ENCODE measurements around the gene STARD5. TPM values are rescaled to one million over a fixed set of nuclear protein-coding genes. Genes with fewer than 3 reads are reported as not detected.
"Not testable (repeated sequence)": the region's sequence is repeated elsewhere in the genome, so short reads cannot be mapped to it uniquely, and the experiment has no call there.

Gene STARD5
- polyA plus RNA-seq: 8.4 TPM

- peaks cover 3% of the 10 kb centered on the region for H3K36me3 Mint-ChIP-seq
- H3K4me3 Mint-ChIP-seq: peak within 1 kb of the TSS; percentile 92 to 100 (median 98)
- no peaks in the 10 kb centered on the region for H3K9me3 Mint-ChIP-seq
- peak within 1 kb of the TSS; percentile 84 to 95 (median 93) for H3K27ac Mint-ChIP-seq
- H3K4me1 Mint-ChIP-seq: peaks cover 19 to 31% (median 26%) of the 10 kb centered on the region in 3 donors
- H3K27me3 Mint-ChIP-seq: no peaks in the 10 kb centered on the region
These were observed at the start of gene STARD5 for GRCh38 chr15:81323944-81324881. TSS of gene STARD5 (minus strand) at chr15:81324141. CDS start at chr15:81324099, 42 bp downstream.

DNA sequence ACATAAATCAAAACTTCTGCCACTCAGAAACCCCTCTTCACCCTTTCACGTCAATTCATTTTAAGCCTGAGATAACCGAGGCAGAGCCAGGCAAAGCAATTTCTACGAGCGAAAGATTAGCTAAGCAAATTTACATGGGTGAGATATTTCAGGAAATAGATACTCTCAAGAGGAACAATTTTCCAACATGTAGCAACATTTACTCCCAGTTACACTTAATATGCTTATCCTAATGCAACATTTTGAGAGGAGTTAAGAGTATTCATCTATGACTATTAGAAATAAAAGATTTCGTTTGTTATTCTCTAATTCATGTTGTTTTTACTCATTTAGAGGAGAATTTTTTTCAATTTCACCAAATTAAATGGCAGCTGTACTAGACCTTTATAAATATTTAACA lies 49.2 kb upstream of the STARD5 start:
- Mint-ChIP-seq H3K27ac (no peak overlapping the region), H3K9me3 (no peaks in the 10 kb centered on the region), H3K36me3 (peaks cover 3% of the 10 kb centered on the region), H3K27me3 (no peaks in the 10 kb centered on the region), H3K4me3 (no peak overlapping the region), H3K4me1 (no peaks in the 10 kb centered on the region)

GRCh38 chr15:81372575-81372974 lies 48.6 kb upstream of the STARD5 start:
- no peaks in the 10 kb centered on the region for H3K4me1 Mint-ChIP-seq

GRCh38 chr15:81363718-81364500 lies 40.0 kb upstream of the STARD5 start:
- Mint-ChIP-seq H3K4me1 (peaks cover 0 to 1% (median 0%) of the 10 kb centered on the region in 3 donors), H3K36me3 (peaks cover 6% of the 10 kb centered on the region), H3K4me3 (no peak overlapping the region), H3K27ac (no peak overlapping the region), H3K27me3 (peaks cover 2% of the 10 kb centered on the region), H3K9me3 (no peaks in the 10 kb centered on the region)

More at GRCh38 chr15:81372575-81372974, 48.6 kb upstream of the STARD5 start:
- no peaks in the 10 kb centered on the region for H3K9me3 Mint-ChIP-seq
- H3K4me3 Mint-ChIP-seq: no peak overlapping the region
- no peaks in the 10 kb centered on the region for H3K27me3 Mint-ChIP-seq
- H3K36me3 Mint-ChIP-seq: peaks cover 3% of the 10 kb centered on the region
- no peak overlapping the region for H3K27ac Mint-ChIP-seq

DNA sequence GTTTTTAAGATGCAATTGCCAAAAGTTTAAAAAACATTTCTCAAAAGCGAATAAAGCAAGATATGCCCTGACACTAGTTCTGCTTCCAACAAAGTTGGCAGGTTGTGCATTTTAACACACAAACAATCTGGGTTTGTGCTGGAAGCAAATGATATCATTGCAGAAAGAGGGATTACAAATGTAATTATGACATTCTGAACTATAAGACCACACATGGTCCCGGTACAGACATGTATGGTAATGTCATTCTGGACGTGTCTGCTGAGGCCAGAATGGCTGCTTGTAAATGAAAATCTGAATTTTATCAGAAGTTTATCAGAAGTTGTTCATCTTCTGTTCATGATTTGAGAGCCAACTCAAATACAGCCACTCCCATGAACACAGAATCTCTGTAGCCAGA lies 39.3 kb upstream of the STARD5 start:
- no peak overlapping the region for H3K27ac Mint-ChIP-seq

GRCh38 chr15:81362790-81363189 lies 38.8 kb upstream of the STARD5 start:
- Mint-ChIP-seq H3K27ac (no peak overlapping the region), H3K27me3 (peaks cover 2% of the 10 kb centered on the region), H3K4me3 (no peak overlapping the region), H3K4me1 (peaks cover 0 to 1% (median 0%) of the 10 kb centered on the region in 3 donors), H3K36me3 (peaks cover 6% of the 10 kb centered on the region), H3K9me3 (no peaks in the 10 kb centered on the region)

More for the DNA sequence above, 39.3 kb upstream of the STARD5 start:
- H3K9me3 Mint-ChIP-seq: no peaks in the 10 kb centered on the region
- H3K4me3 Mint-ChIP-seq: no peak overlapping the region
- peaks cover 2% of the 10 kb centered on the region for H3K27me3 Mint-ChIP-seq
- H3K36me3 Mint-ChIP-seq: peaks cover 6% of the 10 kb centered on the region
- H3K4me1 Mint-ChIP-seq: peaks cover 0 to 1% (median 0%) of the 10 kb centered on the region in 3 donors

GRCh38 chr15:81361891-81362290 lies 38.0 kb upstream of the STARD5 start:
- Mint-ChIP-seq H3K27ac (no peak overlapping the region), H3K4me3 (peak overlapping the region in 1 of 4 donors; percentile 33), H3K36me3 (peaks cover 12% of the 10 kb centered on the region), H3K4me1 (peaks cover 0 to 3% (median 0%) of the 10 kb centered on the region in 3 donors), H3K9me3 (no peaks in the 10 kb centered on the region), H3K27me3 (peaks cover 2% of the 10 kb centered on the region)

DNA sequence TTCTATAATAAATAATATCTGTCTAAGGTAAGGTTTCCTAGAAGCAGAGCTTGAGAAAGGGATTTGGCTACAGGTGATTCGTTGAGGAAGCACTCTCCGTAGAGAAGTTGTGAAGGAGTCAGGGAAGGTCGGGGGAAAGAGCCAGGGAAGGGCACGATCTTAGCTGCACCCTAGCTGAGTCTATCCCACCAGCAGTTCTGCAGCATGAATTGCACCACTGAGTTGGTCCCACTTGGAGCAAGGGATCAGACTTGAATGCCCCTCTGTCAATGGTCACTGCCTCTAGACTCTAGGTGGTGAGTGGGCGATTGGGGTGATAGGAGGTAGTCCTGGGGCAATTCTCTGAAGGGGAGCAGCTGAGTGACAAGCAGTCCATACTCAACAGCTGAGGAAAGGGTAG lies 36.5 kb upstream of the STARD5 start:
- Mint-ChIP-seq H3K27me3 (peaks cover 2% of the 10 kb centered on the region), H3K9me3 (no peaks in the 10 kb centered on the region), H3K27ac (no peak overlapping the region), H3K4me1 (peaks cover 0 to 3% (median 0%) of the 10 kb centered on the region in 3 donors), H3K4me3 (no peak overlapping the region), H3K36me3 (peaks cover 14% of the 10 kb centered on the region)

- no peak overlapping the region for H3K27ac Mint-ChIP-seq
- peaks cover 2% of the 10 kb centered on the region for H3K27me3 Mint-ChIP-seq
- peaks cover 0 to 3% (median 0%) of the 10 kb centered on the region in 3 donors for H3K4me1 Mint-ChIP-seq
- no peaks in the 10 kb centered on the region for H3K9me3 Mint-ChIP-seq
- H3K4me3 Mint-ChIP-seq: no peak overlapping the region
- peaks cover 11% of the 10 kb centered on the region for H3K36me3 Mint-ChIP-seq
These were observed 34.3 kb upstream of the STARD5 start for GRCh38 chr15:81358248-81358647.

DNA sequence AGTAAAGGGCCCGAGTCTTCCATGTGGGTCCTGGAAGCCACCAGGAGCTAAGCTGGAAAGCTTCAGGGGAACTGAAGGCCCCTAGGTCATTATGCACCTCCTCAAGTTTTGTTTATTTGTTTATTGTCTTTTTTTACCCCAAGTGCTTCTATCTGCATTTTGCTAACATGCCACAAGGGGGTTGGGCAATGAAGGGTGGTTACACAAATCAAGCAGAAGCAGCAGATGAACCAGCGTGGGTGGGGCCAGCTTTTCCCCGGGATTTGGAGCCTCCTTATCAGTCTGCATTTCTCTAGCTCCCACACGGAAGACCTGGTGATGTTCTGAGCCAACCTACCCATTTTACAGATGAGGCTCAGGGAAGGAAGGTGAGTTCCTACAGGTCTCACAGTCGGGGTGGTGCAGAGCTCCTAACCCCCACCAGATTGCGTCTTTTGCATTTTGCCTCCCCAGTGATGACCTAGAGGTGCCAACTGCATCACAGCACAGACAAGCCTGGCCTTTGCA lies 33.3 kb upstream of the STARD5 start:
- Mint-ChIP-seq H3K4me3 (no peak overlapping the region), H3K27me3 (peaks cover 2% of the 10 kb centered on the region), H3K27ac (no peak overlapping the region), H3K4me1 (peaks cover 0 to 3% (median 0%) of the 10 kb centered on the region in 3 donors), H3K9me3 (no peaks in the 10 kb centered on the region), H3K36me3 (peaks cover 7% of the 10 kb centered on the region)

- H3K27ac Mint-ChIP-seq: no peak overlapping the region
- peaks cover 0 to 3% (median 0%) of the 10 kb centered on the region in 3 donors for H3K4me1 Mint-ChIP-seq
- peaks cover 7% of the 10 kb centered on the region for H3K36me3 Mint-ChIP-seq
- no peaks in the 10 kb centered on the region for H3K9me3 Mint-ChIP-seq
- H3K27me3 Mint-ChIP-seq: peaks cover 2% of the 10 kb centered on the region
- no peak overlapping the region for H3K4me3 Mint-ChIP-seq
These were observed 32.3 kb upstream of the STARD5 start for GRCh38 chr15:81356252-81356651.

DNA sequence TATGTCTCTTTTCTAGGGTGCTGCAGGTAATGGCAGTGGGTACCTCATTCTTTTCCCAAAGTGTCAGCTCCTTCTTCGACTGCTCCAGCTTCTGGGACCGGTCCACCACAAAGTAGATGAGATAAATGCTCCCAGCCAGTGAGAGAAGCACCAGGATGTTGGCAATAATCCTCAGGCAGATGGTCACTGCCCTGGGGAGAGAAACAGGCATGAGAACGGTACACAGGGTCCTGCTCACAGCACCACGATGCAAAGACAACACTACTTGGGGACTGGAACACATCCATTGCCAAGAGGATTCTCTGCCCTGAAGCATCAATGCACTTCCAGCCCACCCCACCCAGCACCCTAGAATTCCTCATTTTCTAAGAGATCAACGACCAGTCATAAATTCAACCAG lies 27.7 kb upstream of the STARD5 start:
- Mint-ChIP-seq H3K36me3 (peaks cover 2% of the 10 kb centered on the region), H3K9me3 (no peaks in the 10 kb centered on the region), H3K27ac (no peak overlapping the region), H3K27me3 (peaks cover 4% of the 10 kb centered on the region), H3K4me1 (peaks cover 0 to 2% (median 0%) of the 10 kb centered on the region in 3 donors), H3K4me3 (no peak overlapping the region)

GRCh38 chr15:81349271-81349670 lies 25.3 kb upstream of the STARD5 start:
- peaks cover 6% of the 10 kb centered on the region for H3K36me3 Mint-ChIP-seq
- peaks cover 0 to 3% (median 2%) of the 10 kb centered on the region in 3 donors for H3K4me1 Mint-ChIP-seq
- H3K4me3 Mint-ChIP-seq: no peak overlapping the region
- no peaks in the 10 kb centered on the region for H3K9me3 Mint-ChIP-seq
- peak overlapping the region in 1 of 3 donors; percentile 12 for H3K27ac Mint-ChIP-seq
- peaks cover 4% of the 10 kb centered on the region for H3K27me3 Mint-ChIP-seq

DNA sequence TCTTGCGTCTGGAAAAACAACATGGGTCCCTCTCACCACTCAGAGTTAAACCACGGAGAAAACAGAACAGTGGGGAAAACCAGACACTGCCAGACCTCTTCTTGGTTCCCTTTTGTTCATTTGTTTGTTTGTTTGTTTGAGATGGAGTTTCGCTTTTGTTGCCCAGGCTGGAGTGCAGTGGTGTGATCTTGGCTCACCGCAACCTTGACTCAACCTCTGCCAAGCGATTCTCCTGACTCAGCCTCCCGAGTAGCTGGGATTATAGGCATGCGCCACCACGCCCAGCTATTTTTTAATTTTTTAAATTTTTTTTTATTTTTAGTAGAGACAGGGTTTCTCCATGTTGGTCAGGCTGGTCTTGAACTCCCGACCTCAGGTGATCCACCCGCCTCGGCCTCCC lies 24.8 kb upstream of the STARD5 start:
- not testable (repeated sequence) for H3K36me3 Mint-ChIP-seq, H3K4me1 Mint-ChIP-seq, H3K9me3 Mint-ChIP-seq, H3K27ac Mint-ChIP-seq, H3K4me3 Mint-ChIP-seq, H3K27me3 Mint-ChIP-seq

DNA sequence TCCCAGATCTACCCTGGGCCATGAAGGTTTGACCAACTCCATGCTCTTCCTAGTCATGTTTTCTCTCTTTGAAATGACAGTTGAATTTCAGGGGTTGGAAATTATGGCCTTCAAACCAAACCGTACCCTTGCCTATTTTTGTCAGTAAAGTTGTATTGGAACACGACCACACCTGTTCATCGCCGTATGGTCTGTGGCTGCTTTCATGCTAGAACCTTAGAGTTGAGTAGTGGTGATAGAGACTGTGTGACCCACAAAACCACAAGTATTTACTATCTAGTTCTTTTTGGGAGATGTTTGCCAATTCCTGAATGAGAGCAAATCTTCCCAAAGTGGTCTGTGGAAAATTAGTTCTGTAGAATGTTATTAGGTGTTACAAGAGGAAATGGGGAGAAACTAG lies 24.0 kb upstream of the STARD5 start:
- Mint-ChIP-seq H3K27me3 (peaks cover 4% of the 10 kb centered on the region), H3K9me3 (no peaks in the 10 kb centered on the region), H3K36me3 (peaks cover 6% of the 10 kb centered on the region), H3K27ac (no peak overlapping the region), H3K4me3 (no peak overlapping the region), H3K4me1 (peaks cover 0 to 3% (median 2%) of the 10 kb centered on the region in 3 donors)

Measured in IgD-negative memory B cell (primary cell).